GM18526 (cell line): ENCODE results near the gene SHB.

Experiments
- POLR2A ChIP-seq: IDR thresholded peaks from 3 replicates; pipeline ENCODE4 v1.6.1; 2011; ENCODE audit not compliant: insufficient read length; ENCODE audit errors: extremely low read depth

Gene SHB

GRCh38 chr9:37920471-37921167 is 148.4 kb downstream of the SHB start:
- no peak for TF ChIP-seq POLR2A

DNA sequence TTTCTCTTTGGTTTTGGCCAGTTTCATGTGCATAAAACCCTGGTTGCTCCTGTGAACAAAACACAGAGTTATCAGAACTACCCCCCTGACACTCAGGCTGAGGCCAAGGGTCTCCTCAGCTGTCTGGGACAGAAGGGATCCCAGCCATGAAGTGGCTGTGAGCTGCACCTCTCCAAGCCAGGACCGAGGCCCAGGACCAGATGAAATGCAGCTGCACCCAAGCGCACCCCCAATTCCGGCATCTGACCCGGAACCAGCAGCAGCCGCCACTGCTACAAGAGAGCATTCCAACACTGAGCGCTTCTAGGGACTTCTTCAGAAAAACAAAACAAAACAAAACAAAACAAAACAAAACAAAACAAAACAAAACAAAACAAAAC is 149.1 kb downstream of the SHB start:
- no peak for TF ChIP-seq POLR2A

- no peak for TF ChIP-seq POLR2A
These were observed 149.6 kb downstream of the SHB start for GRCh38 chr9:37919246-37919955.

GRCh38 chr9:37918665-37919170 is 150.3 kb downstream of the SHB start:
- TF ChIP-seq POLR2A, result no peak

DNA sequence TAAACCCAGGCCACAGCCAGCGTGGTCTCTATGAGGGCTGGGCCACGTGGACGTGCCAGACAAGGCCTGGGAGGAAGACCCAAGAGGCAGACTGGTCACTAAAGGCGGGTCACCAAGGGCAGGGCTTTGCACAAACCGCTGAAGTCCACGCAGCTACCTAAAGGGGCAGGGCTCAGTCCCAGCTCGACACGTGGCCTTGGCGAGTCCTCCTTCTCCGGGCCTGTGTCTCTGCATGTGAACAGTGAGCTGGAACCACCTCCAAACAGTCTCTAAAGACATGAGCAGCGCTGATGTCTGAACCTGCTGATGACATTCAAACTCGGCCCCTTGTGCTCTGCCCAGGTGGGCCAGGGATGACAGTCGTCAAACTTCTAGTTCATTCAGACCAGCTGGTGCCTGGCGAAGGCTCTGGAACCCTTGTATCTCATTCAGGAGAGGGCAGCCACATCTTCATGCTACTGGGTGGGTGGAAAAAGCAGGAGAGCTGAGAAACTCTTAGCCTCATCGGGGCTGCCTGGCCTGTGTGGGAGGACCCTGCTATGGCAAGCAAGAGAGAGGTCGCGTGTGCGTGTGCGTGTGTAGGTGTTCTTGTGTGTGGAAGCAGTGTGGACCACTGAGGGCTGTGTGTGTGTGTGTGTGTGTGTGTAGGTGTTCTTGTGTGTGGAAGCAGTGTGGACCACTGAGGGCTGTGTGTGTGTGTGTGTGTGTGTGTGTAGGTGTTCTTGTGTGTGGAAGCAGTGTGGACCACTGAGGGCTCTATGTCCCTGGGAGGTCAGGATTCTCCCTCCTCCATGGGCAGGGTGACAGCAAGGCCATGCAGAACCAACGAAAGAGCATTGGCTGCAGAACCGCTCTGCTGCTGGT is 151.0 kb downstream of the SHB start:
- no peak for TF ChIP-seq POLR2A

- no peak for TF ChIP-seq POLR2A
These were observed 151.7 kb downstream of the SHB start for GRCh38 chr9:37917313-37917731.

DNA sequence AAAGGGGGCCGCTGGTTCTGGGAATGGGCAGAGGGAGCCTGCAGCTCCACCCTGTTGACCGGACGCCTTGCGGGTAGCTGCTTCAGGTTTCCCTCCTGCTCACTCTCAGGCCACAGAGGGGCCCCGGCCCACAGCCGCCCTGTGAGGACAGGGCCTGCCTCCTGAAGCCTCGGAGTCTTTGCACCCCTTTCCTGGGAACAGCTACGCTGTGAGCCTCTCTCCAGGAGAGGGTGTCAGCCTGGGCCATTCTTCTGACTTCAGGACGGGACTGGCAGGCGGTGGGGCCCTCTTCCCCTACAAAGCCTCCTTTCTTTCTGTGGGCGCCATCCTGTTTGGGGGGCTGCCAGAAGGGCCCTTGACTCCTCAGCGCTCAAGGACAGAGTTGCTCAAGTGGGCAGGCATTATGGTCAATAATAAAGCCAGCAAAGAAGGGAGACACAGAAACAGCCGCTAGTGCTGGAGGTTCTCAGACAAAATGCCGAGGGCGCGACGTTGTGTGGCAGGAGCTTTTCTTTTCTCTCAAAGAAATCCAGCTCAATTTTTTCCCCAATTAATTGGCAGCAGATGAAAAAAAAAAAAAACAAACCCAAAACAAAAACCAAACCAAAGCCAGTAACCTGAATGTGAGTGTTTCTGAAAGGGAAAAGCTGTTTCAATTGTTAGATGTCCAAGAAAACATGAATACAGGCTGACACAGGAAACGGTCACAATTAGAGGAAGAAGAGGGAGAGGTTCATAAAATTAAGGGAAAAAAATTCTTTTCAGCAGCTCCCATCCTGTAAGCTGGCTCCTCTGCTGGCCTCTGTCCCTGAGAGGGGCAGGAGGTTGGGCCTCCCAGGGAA is 152.3 kb downstream of the SHB start:
- TF ChIP-seq POLR2A, result no peak

DNA sequence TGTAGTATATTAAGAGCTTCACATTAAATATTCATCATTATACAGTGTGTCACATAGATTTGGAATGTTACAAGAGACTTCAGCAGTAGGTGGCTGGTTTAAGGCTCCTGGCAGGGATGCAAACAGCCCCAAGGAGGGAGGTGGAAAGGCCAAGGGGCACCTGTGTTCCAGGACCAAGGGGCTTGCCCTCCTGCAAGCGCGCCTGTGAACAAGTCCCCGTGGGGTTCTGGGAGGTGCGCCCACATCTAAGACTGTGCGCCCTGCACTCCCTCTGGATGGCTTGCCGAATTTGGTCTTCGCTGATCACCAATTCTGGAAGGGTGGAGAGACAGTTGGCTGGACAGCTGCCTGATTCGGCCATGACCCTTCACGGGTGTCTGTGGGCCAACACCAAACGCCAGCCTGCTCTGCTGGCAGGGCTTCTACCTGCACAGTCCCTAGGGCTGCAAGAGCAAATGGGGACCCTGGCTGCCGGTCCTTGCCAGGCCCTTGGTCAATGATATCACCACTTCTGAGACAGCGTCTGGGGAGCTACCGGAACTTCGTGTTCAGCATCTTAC is 153.0 kb downstream of the SHB start:
- no peak for TF ChIP-seq POLR2A

DNA sequence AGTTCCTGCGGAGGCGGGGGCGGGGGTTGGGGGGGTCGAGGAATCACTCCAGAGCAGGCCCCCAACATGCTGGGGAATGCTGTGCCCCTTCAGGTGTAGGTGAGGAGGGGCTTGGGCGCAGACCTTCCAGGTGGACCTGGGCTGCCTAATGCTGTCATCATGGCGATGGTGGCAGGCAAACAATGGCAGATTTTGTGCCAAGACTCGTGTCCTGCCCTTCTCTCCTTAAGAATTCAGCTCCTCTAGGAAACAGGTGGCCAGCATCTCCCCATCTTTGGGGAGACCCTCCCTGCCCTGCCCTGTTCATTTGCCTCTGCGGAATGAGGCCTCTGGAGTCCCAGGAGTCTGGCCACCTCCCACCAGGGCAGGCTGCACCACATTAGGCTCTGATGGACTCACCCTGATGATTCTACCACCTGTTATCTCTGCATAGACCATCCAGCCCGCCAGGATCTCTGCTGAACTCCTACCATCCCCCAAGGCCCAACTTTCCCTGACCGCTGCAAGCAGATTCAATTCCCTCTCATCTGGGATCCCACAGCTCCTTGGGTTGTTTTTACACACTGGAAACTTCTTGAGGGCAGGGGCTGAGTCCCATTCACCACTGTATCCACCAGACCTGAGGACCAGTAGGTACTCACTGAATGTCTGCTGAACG is 154.2 kb downstream of the SHB start:
- no peak for TF ChIP-seq POLR2A

DNA sequence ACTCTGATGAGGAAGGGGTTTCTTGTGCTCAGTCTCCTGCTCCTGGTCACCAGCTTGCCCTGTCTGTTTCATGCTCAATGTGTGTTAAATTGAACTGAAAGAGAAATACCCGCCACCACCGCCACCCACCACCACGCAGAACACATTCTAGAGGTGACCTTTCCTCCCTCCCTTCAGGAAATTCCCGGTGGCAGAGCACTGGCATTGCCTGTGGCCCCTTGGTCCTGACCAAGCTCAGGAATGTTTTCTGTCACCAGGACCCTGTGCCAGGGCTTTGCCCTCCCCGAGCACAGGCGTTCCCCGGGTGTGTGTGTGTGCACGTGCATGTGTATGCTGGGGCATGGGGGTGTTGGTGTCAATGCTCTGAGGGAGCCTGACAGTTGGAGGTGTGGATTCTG is 154.9 kb downstream of the SHB start:
- no peak for TF ChIP-seq POLR2A

- TF ChIP-seq POLR2A, result no peak
These were observed 155.4 kb downstream of the SHB start for GRCh38 chr9:37913480-37914153.

- no peak for TF ChIP-seq POLR2A
These were observed 157.8 kb downstream of the SHB start for GRCh38 chr9:37911271-37911681.

DNA sequence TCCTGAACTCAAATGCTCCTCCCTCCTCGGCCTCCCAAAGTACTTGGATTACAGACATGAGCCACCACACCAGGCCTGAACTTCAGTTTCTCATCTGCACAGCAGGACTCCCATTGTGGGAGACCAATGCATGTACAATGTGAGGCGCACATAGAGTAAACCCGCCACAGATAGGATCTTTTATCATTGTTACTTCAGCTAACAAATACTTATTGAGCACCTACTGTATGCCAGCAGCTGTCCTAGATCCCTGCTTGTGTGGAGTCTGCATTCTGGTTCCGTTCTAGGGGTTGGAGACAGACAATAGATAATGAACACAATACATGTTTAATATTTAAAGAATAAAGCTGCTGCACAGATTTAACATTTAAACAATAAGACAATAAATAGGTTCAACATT is 158.8 kb downstream of the SHB start:
- no peak for TF ChIP-seq POLR2A

DNA sequence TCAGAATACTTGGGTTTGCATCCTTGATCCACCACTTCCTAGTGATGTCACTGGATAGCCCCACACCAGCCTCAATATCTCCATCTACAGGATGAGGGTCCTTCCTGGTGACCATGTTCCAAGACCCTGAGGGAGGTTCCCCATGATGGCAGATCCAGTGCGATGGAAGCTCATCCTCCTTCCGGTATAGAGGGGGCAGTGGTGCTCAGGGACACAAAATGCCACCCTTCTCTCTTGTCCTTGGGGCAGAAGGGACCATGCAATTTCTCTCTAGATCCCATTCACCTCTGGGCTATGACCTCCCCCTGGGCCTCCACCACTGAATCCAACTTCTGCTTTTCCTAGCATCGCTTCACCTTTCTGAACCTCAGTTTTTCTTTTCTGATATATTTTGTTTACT is 159.7 kb downstream of the SHB start:
- TF ChIP-seq POLR2A, result no peak

- no peak for TF ChIP-seq POLR2A
These were observed 160.3 kb downstream of the SHB start for GRCh38 chr9:37908698-37909186.
